ENCODE results near the gene EXD3. TPM values are rescaled to one million over a fixed set of nuclear protein-coding genes. Genes with fewer than 3 reads are reported as not detected.
"Not testable (repeated sequence)": the region's sequence is repeated elsewhere in the genome, so short reads cannot be mapped to it uniquely, and the experiment has no call there.

Gene EXD3
- total RNA-seq, 8 experiments from 2014 or later: 3.2 to 14.8 (median 9.6) TPM

GRCh38 chr9:137353223-137354152 is 69.5 kb downstream of the EXD3 start:
- in situ Hi-C loops (cut with MboI; ENCODE audit: low pct_unique_long_range_greater_than_20kb in 2 of 9, low sequenced_read_pairs in 9 of 9, unreplicated experiment in 9 of 9): no loop called here
- Histone ChIP-seq H3K27ac (no peak overlapping the region), H3K4me3 (no peak overlapping the region), H3K4me1 (replicated peaks in 1 of 2) (peaks cover 0 to 4% of the 10 kb centered on the region in 2 donors)
- WGBS, 10 experiments: 53 to 95% (median 91%) methylated on average over 3 to 11 of the region's 43 CpGs; no CpG with 5 or more reads in 4 of the 10 experiments
- ATAC-seq (replicated peaks in 6 of 8): no peak

GRCh38 chr9:137352511-137353222 is 70.3 kb downstream of the EXD3 start:
- Histone ChIP-seq H3K4me3 (no peak overlapping the region), H3K27ac (no peak overlapping the region), H3K4me1 (replicated peaks in 1 of 2) (peaks cover 0 to 4% of the 10 kb centered on the region in 2 donors)
- WGBS, 10 experiments: 56 to 85% (median 82%) methylated on average over 3 to 8 of the region's 26 CpGs; no CpG with 5 or more reads in 7 of the 10 experiments
- in situ Hi-C loops (cut with MboI; ENCODE audit: low pct_unique_long_range_greater_than_20kb in 2 of 9, low sequenced_read_pairs in 9 of 9, unreplicated experiment in 9 of 9): no loop called here
- ATAC-seq (replicated peaks in 6 of 8): peak in 2 of 8 experiments; percentile 12 to 20

- peak in 2 of 8 experiments; percentile 9 to 27 for ATAC-seq (replicated peaks in 6 of 8)
- H3K4me3 ChIP-seq: no peak overlapping the region
- in situ Hi-C loops (cut with MboI; ENCODE audit: low pct_unique_long_range_greater_than_20kb in 2 of 9, low sequenced_read_pairs in 9 of 9, unreplicated experiment in 9 of 9): no loop called here
- no peak overlapping the region for H3K27ac ChIP-seq
- WGBS, 10 experiments: 47 to 100% (median 90%) methylated on average over 1 to 3 of the region's 23 CpGs; no CpG with 5 or more reads in 6 of the 10 experiments
- H3K4me1 ChIP-seq (replicated peaks in 1 of 2): peaks cover 0 to 4% of the 10 kb centered on the region in 2 donors
Measured at GRCh38 chr9:137351781-137352501, 71.0 kb downstream of the EXD3 start.

GRCh38 chr9:137350696-137351584 is 72.0 kb downstream of the EXD3 start:
- H3K4me3 ChIP-seq: no peak overlapping the region
- 86 to 95% methylated on average over 4 of the region's 30 CpGs; no CpG with 5 or more reads in 8 of the 10 experiments for WGBS, 10 experiments
- H3K4me1 ChIP-seq (replicated peaks in 1 of 2): peaks cover 0 to 4% of the 10 kb centered on the region in 2 donors
- ATAC-seq (replicated peaks in 6 of 8): no peak
- no peak overlapping the region for H3K27ac ChIP-seq
- in situ Hi-C loops (cut with MboI; ENCODE audit: low pct_unique_long_range_greater_than_20kb in 2 of 9, low sequenced_read_pairs in 9 of 9, unreplicated experiment in 9 of 9): no loop called here

GRCh38 chr9:137349471-137350033 is 73.4 kb downstream of the EXD3 start:
- WGBS, 10 experiments: no CpG with 5 or more reads among the region's 27 CpGs
- in situ Hi-C loops (cut with MboI; ENCODE audit: low pct_unique_long_range_greater_than_20kb in 2 of 9, low sequenced_read_pairs in 9 of 9, unreplicated experiment in 9 of 9): no loop called here
- Histone ChIP-seq H3K27ac (no peak overlapping the region), H3K4me1 (replicated peaks in 1 of 2) (peaks cover 0 to 4% of the 10 kb centered on the region in 2 donors), H3K4me3 (no peak overlapping the region)
- ATAC-seq (replicated peaks in 6 of 8): peak in 1 of 8 experiments; percentile 11

- WGBS, 10 experiments: 89 to 100% (median 100%) methylated on average over 1 to 8 of the region's 31 CpGs; no CpG with 5 or more reads in 5 of the 10 experiments
- Histone ChIP-seq H3K27ac (no peak overlapping the region), H3K4me3 (no peak overlapping the region), H3K4me1 (replicated peaks in 1 of 2) (peaks cover 0 to 4% of the 10 kb centered on the region in 2 donors)
- in situ Hi-C loops (cut with MboI; ENCODE audit: low pct_unique_long_range_greater_than_20kb in 2 of 9, low sequenced_read_pairs in 9 of 9, unreplicated experiment in 9 of 9): no loop called here
- ATAC-seq (replicated peaks in 6 of 8): no peak
Measured at GRCh38 chr9:137348769-137349470, 74.0 kb downstream of the EXD3 start.

- no peak for ATAC-seq (replicated peaks in 6 of 8)
- Histone ChIP-seq H3K4me3 (no peak overlapping the region), H3K4me1 (replicated peaks in 1 of 2) (peaks cover 0 to 4% of the 10 kb centered on the region in 2 donors), H3K27ac (no peak overlapping the region)
- WGBS, 10 experiments: 0% methylated on average over 1 of the region's 13 CpGs; no CpG with 5 or more reads in 9 of the 10 experiments
- in situ Hi-C loops (cut with MboI; ENCODE audit: low pct_unique_long_range_greater_than_20kb in 2 of 9, low sequenced_read_pairs in 9 of 9, unreplicated experiment in 9 of 9): no loop called here
Measured at GRCh38 chr9:137347928-137348327, 75.0 kb downstream of the EXD3 start.

GRCh38 chr9:137342482-137342881 is 80.5 kb downstream of the EXD3 start:
- WGBS, 10 experiments: 0 to 100% (median 80%) methylated on average over 1 to 6 of the region's 7 CpGs; no CpG with 5 or more reads in 2 of the 10 experiments
- in situ Hi-C loops (cut with MboI; ENCODE audit: low pct_unique_long_range_greater_than_20kb in 2 of 9, low sequenced_read_pairs in 9 of 9, unreplicated experiment in 9 of 9): no loop called here
- Histone ChIP-seq H3K27ac (no peak overlapping the region), H3K4me1 (replicated peaks in 1 of 2) (no peaks in the 10 kb centered on the region), H3K4me3 (no peak overlapping the region)
- ATAC-seq (replicated peaks in 6 of 8): no peak

- 0% methylated on average over 1 of the region's 6 CpGs; no CpG with 5 or more reads in 8 of the 10 experiments for WGBS, 10 experiments
- Histone ChIP-seq H3K4me1 (replicated peaks in 1 of 2) (no peaks in the 10 kb centered on the region), H3K4me3 (no peak overlapping the region), H3K27ac (no peak overlapping the region)
- ATAC-seq (replicated peaks in 6 of 8): no peak
- in situ Hi-C loops (cut with MboI; ENCODE audit: low pct_unique_long_range_greater_than_20kb in 2 of 9, low sequenced_read_pairs in 9 of 9, unreplicated experiment in 9 of 9): no loop called here
Measured at GRCh38 chr9:137341227-137341626, 81.7 kb downstream of the EXD3 start.

- ATAC-seq (replicated peaks in 6 of 8); in situ Hi-C loops (cut with MboI; ENCODE audit: low pct_unique_long_range_greater_than_20kb in 2 of 9, low sequenced_read_pairs in 9 of 9, unreplicated experiment in 9 of 9); H3K4me1 ChIP-seq (replicated peaks in 1 of 2); H3K4me3 ChIP-seq; H3K27ac ChIP-seq: not testable (repeated sequence)
- 39 to 93% (median 87%) methylated on average over 2 to 8 of the region's 12 CpGs for WGBS, 10 experiments
Measured at GRCh38 chr9:137339908-137340462, 83.0 kb downstream of the EXD3 start.

Measured in motor neuron (in vitro differentiated cells).